Cardiac muscle cell (in vitro differentiated cells and primary cell): Measurements from ENCODE around the gene PLPPR4. TPM values are rescaled to one million over a fixed set of nuclear protein-coding genes. Genes with fewer than 3 reads are reported as not detected.

Source experiments
- DNase-seq, 2 donors: peaks; one replicate each; pipeline versions ENCODE4 v3.0.0 to v3.0.0-alpha.2; 2010 to 2017; ENCODE audit warnings: low read depth in 1 of 2, low spot score in 1 of 2
- H3K27ac ChIP-seq: fragments of 200-600 bp; sonication (generic); 2 replicates; pipeline ENCODE4 v1.5.1; 2016
- H3K27me3 ChIP-seq: fragments of 200-600 bp; sonication (generic); 2 replicates; pipeline ENCODE4 v1.6.0; 2016; ENCODE audit warnings: control low read depth
- H3K36me3 ChIP-seq: fragments of 200-600 bp; sonication (generic); 2 replicates; pipeline ENCODE4 v1.5.1; 2016; ENCODE audit warnings: control low read depth
- H3K4me1 ChIP-seq: fragments of 200-600 bp; sonication (generic); 2 replicates; pipeline ENCODE4 v1.8.1; 2017; ENCODE audit warnings: low read depth, mild to moderate bottlenecking, mixed run types
- H3K4me3 ChIP-seq: fragments of 200-600 bp; sonication (generic); 2 replicates; pipeline ENCODE4 v1.5.1; 2016; ENCODE audit warnings: mild to moderate bottlenecking
- H3K9me3 ChIP-seq: fragments of 200-600 bp; sonication (generic); 2 replicates; pipeline ENCODE4 v1.5.1; 2017; ENCODE audit warnings: low read depth, mild to moderate bottlenecking, control low read depth
- polyA plus RNA-seq: library from polyadenylated mRNA; unstranded; fragments of >200 nt; fragmentation: Nextera tagmentation; extraction: Ambion mirVana; gene quantifications from 2 replicates; pipeline ENCODE4 v1.2.1, GENCODE V29; 2016
- total RNA-seq: library from RNA; depleted of rRNA; stranded (reverse); fragments of >200 nt; gene quantifications from 2 replicates; pipeline ENCODE4 v1.2.3, GENCODE V29; 2016
- TF ChIP-seq, protein P1 (sequence below): IDR thresholded peaks from 2 replicates; pipeline ENCODE4 v1.5.1; 2012; ENCODE audit warnings: low read depth, mild to moderate bottlenecking, low read length

Gene PLPPR4
- total and polyA plus RNA-seq, 2 experiments from 2014 or later, result 3.2 to 3.7 TPM

- no peak overlapping the region for H3K27ac ChIP-seq
- peaks cover 2% of the 10 kb centered on the region for H3K27me3 ChIP-seq
- H3K9me3 ChIP-seq, result no peaks in the 10 kb centered on the region
- TF ChIP-seq, protein P1, sequence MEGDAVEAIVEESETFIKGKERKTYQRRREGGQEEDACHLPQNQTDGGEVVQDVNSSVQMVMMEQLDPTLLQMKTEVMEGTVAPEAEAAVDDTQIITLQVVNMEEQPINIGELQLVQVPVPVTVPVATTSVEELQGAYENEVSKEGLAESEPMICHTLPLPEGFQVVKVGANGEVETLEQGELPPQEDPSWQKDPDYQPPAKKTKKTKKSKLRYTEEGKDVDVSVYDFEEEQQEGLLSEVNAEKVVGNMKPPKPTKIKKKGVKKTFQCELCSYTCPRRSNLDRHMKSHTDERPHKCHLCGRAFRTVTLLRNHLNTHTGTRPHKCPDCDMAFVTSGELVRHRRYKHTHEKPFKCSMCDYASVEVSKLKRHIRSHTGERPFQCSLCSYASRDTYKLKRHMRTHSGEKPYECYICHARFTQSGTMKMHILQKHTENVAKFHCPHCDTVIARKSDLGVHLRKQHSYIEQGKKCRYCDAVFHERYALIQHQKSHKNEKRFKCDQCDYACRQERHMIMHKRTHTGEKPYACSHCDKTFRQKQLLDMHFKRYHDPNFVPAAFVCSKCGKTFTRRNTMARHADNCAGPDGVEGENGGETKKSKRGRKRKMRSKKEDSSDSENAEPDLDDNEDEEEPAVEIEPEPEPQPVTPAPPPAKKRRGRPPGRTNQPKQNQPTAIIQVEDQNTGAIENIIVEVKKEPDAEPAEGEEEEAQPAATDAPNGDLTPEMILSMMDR, result no peak
- H3K4me3 ChIP-seq, result no peak overlapping the region
- no peaks in the 10 kb centered on the region for H3K36me3 ChIP-seq
- no peak for DNase-seq
- no peaks in the 10 kb centered on the region for H3K4me1 ChIP-seq
Measured at GRCh38 chr1:99227056-99227897, 37.0 kb upstream of the PLPPR4 start.

DNA sequence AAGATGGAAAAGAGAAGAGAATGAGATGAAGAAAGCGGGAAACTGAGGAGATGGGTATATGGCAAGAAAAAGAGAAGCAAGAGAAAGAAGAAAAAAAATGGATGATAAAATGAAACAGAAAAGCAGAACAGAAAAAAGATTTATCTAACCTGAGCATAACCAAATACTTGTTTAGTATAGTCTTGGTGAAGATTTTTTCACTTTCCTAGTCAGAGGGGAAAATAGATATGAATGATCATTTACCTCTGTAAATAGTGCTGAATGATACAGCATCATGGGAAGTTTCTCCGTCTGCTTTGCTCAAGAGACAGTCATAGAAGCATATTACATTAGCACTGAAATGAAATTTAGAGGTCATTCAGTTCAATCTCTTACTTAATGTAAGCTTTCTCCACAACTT, 36.1 kb upstream of the PLPPR4 start:
- Histone ChIP-seq H3K9me3 (no peaks in the 10 kb centered on the region), H3K27ac (no peak overlapping the region), H3K4me1 (no peaks in the 10 kb centered on the region), H3K27me3 (no peaks in the 10 kb centered on the region), H3K4me3 (no peak overlapping the region), H3K36me3 (no peaks in the 10 kb centered on the region)
- DNase-seq, result no peak
- TF ChIP-seq, protein P1, result no peak

DNA sequence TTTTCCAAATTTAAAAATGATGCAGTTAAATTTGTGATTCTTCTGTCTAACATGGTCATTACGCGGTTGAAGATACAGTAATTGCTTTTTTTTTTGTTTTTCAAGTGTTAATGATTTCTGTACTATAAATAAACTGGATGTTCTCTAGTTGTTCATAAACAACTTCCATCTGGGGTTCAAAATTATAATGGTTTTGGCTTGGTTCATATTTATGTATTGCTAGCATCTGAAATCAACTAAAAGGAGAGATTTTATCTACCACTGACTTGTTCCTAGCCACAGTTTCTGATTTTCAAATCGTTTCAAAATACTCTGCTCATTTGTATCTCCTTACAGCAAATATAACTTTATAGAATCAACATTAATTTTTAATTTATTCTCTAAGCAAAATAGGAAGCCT, 35.2 kb upstream of the PLPPR4 start:
- H3K4me1 ChIP-seq, result no peaks in the 10 kb centered on the region
- no peaks in the 10 kb centered on the region for H3K9me3 ChIP-seq
- no peaks in the 10 kb centered on the region for H3K36me3 ChIP-seq
- no peak overlapping the region for H3K27ac ChIP-seq
- TF ChIP-seq, protein P1, result no peak
- H3K4me3 ChIP-seq, result no peak overlapping the region
- H3K27me3 ChIP-seq, result no peaks in the 10 kb centered on the region
- DNase-seq, result no peak

- DNase-seq, result no peak
- H3K9me3 ChIP-seq, result no peaks in the 10 kb centered on the region
- H3K27ac ChIP-seq, result no peak overlapping the region
- no peaks in the 10 kb centered on the region for H3K4me1 ChIP-seq
- H3K36me3 ChIP-seq, result no peaks in the 10 kb centered on the region
- no peaks in the 10 kb centered on the region for H3K27me3 ChIP-seq
- TF ChIP-seq, protein P1, result no peak
- no peak overlapping the region for H3K4me3 ChIP-seq
Measured at GRCh38 chr1:99230695-99231094, 33.6 kb upstream of the PLPPR4 start.

DNA sequence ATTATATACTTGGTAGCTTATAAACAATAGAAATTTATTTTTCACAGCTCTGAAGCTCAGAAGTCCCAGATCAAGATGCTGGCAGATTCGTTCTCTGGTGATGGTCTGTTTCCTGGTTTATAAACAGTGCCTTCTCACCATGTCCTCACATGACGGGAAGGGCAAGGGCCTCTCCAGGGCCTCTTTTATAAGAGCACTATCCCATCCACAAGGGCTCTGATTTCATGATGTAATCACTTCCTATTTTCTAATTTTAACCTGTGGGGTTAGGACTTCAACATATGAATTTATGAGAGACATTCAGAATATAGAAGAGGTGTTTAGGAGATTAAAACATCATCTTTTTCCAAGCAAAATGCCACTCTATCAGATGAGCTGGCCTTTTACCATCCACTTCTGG, 32.1 kb upstream of the PLPPR4 start:
- H3K36me3 ChIP-seq, result no peaks in the 10 kb centered on the region
- TF ChIP-seq, protein P1, result no peak
- H3K27ac ChIP-seq, result no peak overlapping the region
- no peaks in the 10 kb centered on the region for H3K9me3 ChIP-seq
- H3K4me1 ChIP-seq, result no peaks in the 10 kb centered on the region
- no peak overlapping the region for H3K4me3 ChIP-seq
- no peaks in the 10 kb centered on the region for H3K27me3 ChIP-seq
- no peak for DNase-seq
